RCC 7860 (cell line): Measurements from ENCODE around the gene PTK7.

Experiments used
- DNase-seq: peaks from one replicate; pipeline ENCODE4 v3.0.0-alpha.2; 2015; ENCODE audit warnings: low spot score
- FAIRE-seq: peaks from 2 replicates; lab custom pipeline; 2012; peaks lifted over from hg19 to GRCh38; lab: Jason Lieb, UNC

PTK7 gene

GRCh38 chr6:43141644-43142043, 65.5 kb downstream of the PTK7 start:
- DNase-seq (no peak), FAIRE-seq (no peak)

- DNase-seq (no peak), FAIRE-seq (no peak)
Measured at GRCh38 chr6:43142101-43142500, 66.0 kb downstream of the PTK7 start.

- no peak for FAIRE-seq
Measured at GRCh38 chr6:43143235-43144128, 67.4 kb downstream of the PTK7 start.

GRCh38 chr6:43144879-43145278, 68.8 kb downstream of the PTK7 start:
- no peak for FAIRE-seq

More at GRCh38 chr6:43143235-43144128, 67.4 kb downstream of the PTK7 start:
- DNase-seq = peak; percentile 39

GRCh38 chr6:43146261-43146660, 70.1 kb downstream of the PTK7 start:
- DNase-seq (no peak), FAIRE-seq (no peak)

More at GRCh38 chr6:43144879-43145278, 68.8 kb downstream of the PTK7 start:
- DNase-seq = no peak

GRCh38 chr6:43146709-43147688, 70.9 kb downstream of the PTK7 start:
- FAIRE-seq (no peak), DNase-seq (no peak)

GRCh38 chr6:43147691-43148477, 71.8 kb downstream of the PTK7 start:
- no peak for FAIRE-seq
- no peak for DNase-seq

- FAIRE-seq (no peak), DNase-seq (no peak)
Measured at GRCh38 chr6:43149265-43149664, 73.2 kb downstream of the PTK7 start.

- FAIRE-seq = no peak
- no peak for DNase-seq
Measured at GRCh38 chr6:43150051-43150751, 74.1 kb downstream of the PTK7 start.

- no peak for DNase-seq
- FAIRE-seq = no peak
Measured at GRCh38 chr6:43159599-43159998, 83.5 kb downstream of the PTK7 start.

GRCh38 chr6:43163899-43164298, 87.8 kb downstream of the PTK7 start:
- no peak for FAIRE-seq
- DNase-seq = no peak

GRCh38 chr6:43170417-43170930, 94.4 kb downstream of the PTK7 start:
- FAIRE-seq (no peak), DNase-seq (no peak)

- peak; percentile 96 for DNase-seq
- FAIRE-seq = peak; percentile 79
Measured at GRCh38 chr6:43170931-43171706, 95.0 kb downstream of the PTK7 start, which contains the start of gene SRF. SRF (plus strand) TSS chr6:43171269; CDS start chr6:43171657, 388 bp downstream.

GRCh38 chr6:43171707-43172103, 95.6 kb downstream of the PTK7 start:
- FAIRE-seq = no peak
- no peak for DNase-seq

GRCh38 chr6:43172104-43173007, 96.2 kb downstream of the PTK7 start:
- DNase-seq (peak; percentile 27), FAIRE-seq (no peak)

GRCh38 chr6:43173591-43174262, 97.6 kb downstream of the PTK7 start:
- no peak for FAIRE-seq
- DNase-seq = no peak
